Neural progenitor cell (in vitro differentiated cells): ENCODE data around the gene GUCY1B1.

Source experiments
- CTCF ChIP-seq: fragments of 200-600 bp; sonication (generic); IDR thresholded peaks from 2 replicates; pipeline ENCODE4 v1.5.1; 2017; ENCODE audit warnings: antibody characterized with exemption, mild to moderate bottlenecking
- EZH2 ChIP-seq: fragments of 200-600 bp; sonication (generic); IDR thresholded peaks from 2 replicates; pipeline ENCODE4 v1.6.1; 2017; ENCODE audit warnings: antibody characterized with exemption, mild to moderate bottlenecking, moderate library complexity
- EZH2phosphoT487 ChIP-seq: fragments of 200-600 bp; sonication (generic); IDR thresholded peaks from 2 replicates; pipeline ENCODE4 v1.6.1; 2017; ENCODE audit warnings: antibody characterized with exemption

DNA sequence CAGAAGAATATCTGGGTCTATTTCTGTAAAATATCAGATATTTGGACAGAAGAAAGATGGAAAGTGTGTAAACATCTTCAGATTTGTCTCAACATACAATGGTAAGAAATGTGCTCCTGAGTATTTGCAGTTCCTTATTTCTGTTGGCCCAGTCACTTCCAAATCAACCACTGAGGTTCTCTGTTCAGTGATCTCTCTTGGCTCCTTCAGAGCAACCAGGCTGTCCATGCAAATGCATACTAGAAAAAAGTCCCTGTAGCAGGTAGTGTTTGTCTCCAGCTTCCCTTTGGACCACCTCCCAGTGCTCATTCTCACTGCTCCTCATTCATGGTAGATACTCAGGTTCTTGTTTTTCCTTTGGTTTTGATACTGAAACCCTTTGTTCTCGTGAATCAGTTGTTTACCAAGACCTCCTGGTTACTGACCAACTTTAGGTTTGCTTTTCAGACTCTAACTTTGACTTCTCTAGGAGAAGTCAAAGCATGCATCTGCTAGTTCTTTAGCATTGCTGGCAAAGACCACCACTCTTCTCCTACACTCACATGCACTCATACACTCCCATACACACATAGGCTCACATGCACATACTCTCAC is 78.5 kb downstream of the GUCY1B1 start:
- TF ChIP-seq CTCF (no peak), EZH2 (no peak), EZH2phosphoT487 (no peak)
